HepG2 (cell line): ENCODE measurements around the gene DNAJC28. TPM values are rescaled to one million over a fixed set of nuclear protein-coding genes. Genes with fewer than 3 reads are reported as not detected.

Source experiments
- BHLHE40 ChIP-seq: IDR thresholded peaks from 2 replicates; pipeline ENCODE4 v1.6.1; 2011; ENCODE audit warnings: low read length, improper control_type of control experiment
- ESRRA ChIP-seq: sonication (generic); formaldehyde crosslinking; IDR thresholded peaks from 2 replicates; pipeline ENCODE4 v1.5.1; 2020; ENCODE audit warnings: mild to moderate bottlenecking, low read depth, missing genetic modification reagents
- FOXA1 ChIP-seq, 2 experiments: fragments of 450-650 bp in 1 of 2; sonication (generic) in 1 of 2; formaldehyde crosslinking in 1 of 2; IDR thresholded peaks; 2 replicates each; pipeline versions ENCODE4 v1.4.0 to v1.6.1; 2016 to 2020; ENCODE audit warnings: missing genetic modification reagents in 1 of 2
- GZF1 ChIP-seq: sonication (generic); formaldehyde crosslinking; IDR thresholded peaks from 2 replicates; pipeline ENCODE4 v1.5.1; 2020; ENCODE audit warnings: mild to moderate bottlenecking, missing genetic modification reagents
- MLX ChIP-seq: IDR thresholded peaks from 2 replicates; pipeline ENCODE4 v1.6.1; 2016
- NFATC3 ChIP-seq: sonication (generic); formaldehyde crosslinking; IDR thresholded peaks from 2 replicates; pipeline ENCODE4 v1.5.1; 2020; ENCODE audit warnings: mild to moderate bottlenecking, missing genetic modification reagents
- NR0B2 ChIP-seq: sonication (generic); formaldehyde crosslinking; IDR thresholded peaks from 2 replicates; pipeline ENCODE4 v1.4.0; 2020; ENCODE audit warnings: mild to moderate bottlenecking, missing genetic modification reagents
- PREB ChIP-seq: sonication (generic); formaldehyde crosslinking; IDR thresholded peaks from 2 replicates; pipeline ENCODE4 v1.4.0; 2020; ENCODE audit warnings: missing genetic modification reagents
- SMAD9 ChIP-seq: sonication (generic); formaldehyde crosslinking; IDR thresholded peaks from 2 replicates; pipeline ENCODE4 v1.5.1; 2020; ENCODE audit warnings: mild to moderate bottlenecking, missing genetic modification reagents
- SRF ChIP-seq: IDR thresholded peaks from 2 replicates; pipeline ENCODE4 v1.6.1; 2011; ENCODE audit warnings: mild to moderate bottlenecking, low read depth, low read length, moderate library complexity
- TOPORS ChIP-seq: sonication (generic); formaldehyde crosslinking; IDR thresholded peaks from 2 replicates; pipeline ENCODE4 v1.8.0; 2023; ENCODE audit warnings: mild to moderate bottlenecking, missing genetic modification reagents
- TP53 ChIP-seq: sonication (generic); formaldehyde crosslinking; conservative IDR thresholded peaks from 2 replicates; pipeline ENCODE4 v1.4.0; 2020; ENCODE audit warnings: missing genetic modification reagents
- YEATS2 ChIP-seq: sonication (generic); formaldehyde crosslinking; IDR thresholded peaks from 2 replicates; pipeline ENCODE4 v1.4.0; 2020; ENCODE audit warnings: missing genetic modification reagents, borderline replicate concordance
- ZBTB39 ChIP-seq: sonication (generic); formaldehyde crosslinking; IDR thresholded peaks from 2 replicates; pipeline ENCODE4 v1.5.0; 2020; ENCODE audit warnings: missing genetic modification reagents
- ZGPAT ChIP-seq: IDR thresholded peaks from 2 replicates; pipeline ENCODE4 v1.6.1; 2016; ENCODE audit warnings: mild to moderate bottlenecking
- ZMAT3 ChIP-seq: sonication (generic); formaldehyde crosslinking; conservative IDR thresholded peaks from 2 replicates; pipeline ENCODE4 v1.7.0; 2021; ENCODE audit warnings: missing genetic modification reagents
- ZNF281 ChIP-seq: sonication (generic); formaldehyde crosslinking; IDR thresholded peaks from 2 replicates; pipeline ENCODE4 v1.4.0; 2020; ENCODE audit warnings: missing genetic modification reagents, borderline replicate concordance
- ZNF292 ChIP-seq: sonication (generic); formaldehyde crosslinking; IDR thresholded peaks from 2 replicates; pipeline ENCODE4 v1.8.1; 2022; ENCODE audit warnings: mild to moderate bottlenecking, low read depth, missing genetic modification reagents, borderline replicate concordance
- ZNF337 ChIP-seq: sonication (generic); formaldehyde crosslinking; IDR thresholded peaks from 2 replicates; pipeline ENCODE4 v1.5.1; 2020; ENCODE audit warnings: missing genetic modification reagents, low read depth, mild to moderate bottlenecking, borderline replicate concordance
- ZNF33A ChIP-seq: sonication (generic); formaldehyde crosslinking; IDR thresholded peaks from 2 replicates; pipeline ENCODE4 v1.5.1; 2020; ENCODE audit warnings: missing genetic modification reagents, mild to moderate bottlenecking, moderate library complexity, borderline replicate concordance
- ZNF557 ChIP-seq: sonication (generic); formaldehyde crosslinking; IDR thresholded peaks from 2 replicates; pipeline ENCODE4 v1.4.0; 2020; ENCODE audit warnings: missing genetic modification reagents
- polyA plus RNA-seq, 8 experiments: library from polyadenylated mRNA; depleted of rRNA in 3 of 8; stranded (reverse) in 7 of 8; unstranded in 1 of 8; fragments of >200 nt; fragmentation: Illumina TruSeq in 4 of 8; extraction: Trizol in 4 of 8; gene quantifications; 2 replicates each; pipeline versions ENCODE4 v1.2.1 to v1.2.3, GENCODE V29; 2011 to 2016; ENCODE audit warnings: low read depth in 4 of 8, missing spikeins in 1 of 8, mixed read lengths in 1 of 8; ENCODE audit not compliant: insufficient read depth in 1 of 8
- total RNA-seq, 5 experiments: library from RNA; depleted of rRNA; stranded (reverse); fragments of >200 nt; fragmentation: Illumina TruSeq; extraction: Trizol; gene quantifications; 2 replicates each; pipeline ENCODE4 v1.2.3, GENCODE V29; 2016; ENCODE audit warnings: low read depth in 1 of 5

Gene DNAJC28
- total and polyA plus RNA-seq, 2 of the 13 experiments (the other 11 are each of a cell fraction or from before 2014, with no cell fraction given): 1.5 to 3.3 TPM

GRCh38 chr21:33478935-33479678 lies 12.4 kb downstream of the DNAJC28 start (continued):
- no peak for TF ChIP-seq ZBTB39 (CRISPR knock-in tag)
- no peak for TF ChIP-seq ZNF281 (CRISPR knock-in tag)
- no peak for TF ChIP-seq MLX (CRISPR knock-in tag)
- no peak for TF ChIP-seq BHLHE40
- no peak for TF ChIP-seq TP53 (CRISPR knock-in tag)
- no peak for TF ChIP-seq SRF
- no peak for TF ChIP-seq ZGPAT (CRISPR knock-in tag)
- no peak for TF ChIP-seq FOXA1 (IDR thresholded peaks at IDR 0.05)
- no peak for TF ChIP-seq FOXA1 (CRISPR knock-in tag; IDR thresholded peaks at IDR 0.05)
- no peak for TF ChIP-seq TOPORS (CRISPR knock-in tag)
- 0 out of 2 replicates have a peak, but pooled peaks have one; percentile 13 for TF ChIP-seq GZF1 (CRISPR knock-in tag)
- TF ChIP-seq ZMAT3 (CRISPR knock-in tag): peak; percentile 20; the same call in 1 of the 2 replicates
- no peak for TF ChIP-seq ZNF33A (CRISPR knock-in tag)
- no peak for TF ChIP-seq ZNF337 (CRISPR knock-in tag)
- TF ChIP-seq ZNF292 (CRISPR knock-in tag): no peak
- no peak for TF ChIP-seq SMAD9
- 0 out of 2 replicates have a peak, but pooled peaks have one; percentile 6 for TF ChIP-seq YEATS2 (CRISPR knock-in tag)
- no peak for TF ChIP-seq ZNF557 (CRISPR knock-in tag)
- no peak for TF ChIP-seq NR0B2 (CRISPR knock-in tag)
- TF ChIP-seq NFATC3 (CRISPR knock-in tag): 0 out of 2 replicates have a peak, but pooled peaks have one; percentile 37
- no peak for TF ChIP-seq PREB (CRISPR knock-in tag)
- TF ChIP-seq ESRRA (CRISPR knock-in tag): no peak
